DND-41 (cell line): ENCODE measurements around the gene STIMATE.

Experiments
- EZH2 ChIP-seq: IDR thresholded peaks from 3 replicates; pipeline ENCODE4 v1.6.1; 2012; ENCODE audit warnings: borderline replicate concordance, low read depth, mild to moderate bottlenecking, moderate library complexity, low read length, inconsistent platforms; ENCODE audit not compliant: severe bottlenecking
- TF ChIP-seq, protein P1 (sequence below): IDR thresholded peaks from 2 replicates; pipeline ENCODE4 v1.5.1; 2012; ENCODE audit warnings: borderline replicate concordance, low read length, moderate library complexity, mild to moderate bottlenecking; ENCODE audit not compliant: poor library complexity, severe bottlenecking; ENCODE audit errors: extremely low read depth

DNA sequence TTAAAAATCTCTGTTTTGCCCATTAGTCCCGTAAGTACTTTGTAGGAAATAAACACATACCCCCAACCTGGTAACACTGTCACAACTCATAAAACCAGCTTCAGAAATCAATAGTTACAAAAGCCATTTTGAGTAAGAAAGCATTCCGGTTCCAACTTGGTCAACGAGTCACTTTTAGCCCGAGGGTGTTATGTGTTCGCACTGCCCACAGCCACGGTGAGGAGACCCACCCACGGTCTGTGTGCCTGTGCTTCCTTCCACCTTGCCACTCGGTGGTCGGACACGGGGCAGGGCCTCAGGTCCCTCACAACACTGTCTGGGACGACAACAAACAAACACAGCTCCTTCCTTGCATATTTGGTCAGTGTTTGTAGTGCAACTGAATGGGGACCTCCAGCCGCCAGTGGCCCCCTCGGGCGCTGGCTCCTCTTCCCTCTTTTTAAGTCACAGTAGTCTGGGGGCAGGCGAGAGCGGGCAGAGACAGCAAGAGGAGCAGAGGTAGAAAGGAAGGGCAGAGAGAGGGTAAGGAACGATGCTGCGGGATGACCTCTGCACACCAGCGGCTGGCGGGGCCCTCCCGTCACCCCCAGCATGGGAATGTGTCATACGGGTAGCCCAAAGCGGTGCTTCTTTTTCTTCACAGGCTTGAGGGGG lies 57.3 kb downstream of the STIMATE start:
- TF ChIP-seq, protein P1, sequence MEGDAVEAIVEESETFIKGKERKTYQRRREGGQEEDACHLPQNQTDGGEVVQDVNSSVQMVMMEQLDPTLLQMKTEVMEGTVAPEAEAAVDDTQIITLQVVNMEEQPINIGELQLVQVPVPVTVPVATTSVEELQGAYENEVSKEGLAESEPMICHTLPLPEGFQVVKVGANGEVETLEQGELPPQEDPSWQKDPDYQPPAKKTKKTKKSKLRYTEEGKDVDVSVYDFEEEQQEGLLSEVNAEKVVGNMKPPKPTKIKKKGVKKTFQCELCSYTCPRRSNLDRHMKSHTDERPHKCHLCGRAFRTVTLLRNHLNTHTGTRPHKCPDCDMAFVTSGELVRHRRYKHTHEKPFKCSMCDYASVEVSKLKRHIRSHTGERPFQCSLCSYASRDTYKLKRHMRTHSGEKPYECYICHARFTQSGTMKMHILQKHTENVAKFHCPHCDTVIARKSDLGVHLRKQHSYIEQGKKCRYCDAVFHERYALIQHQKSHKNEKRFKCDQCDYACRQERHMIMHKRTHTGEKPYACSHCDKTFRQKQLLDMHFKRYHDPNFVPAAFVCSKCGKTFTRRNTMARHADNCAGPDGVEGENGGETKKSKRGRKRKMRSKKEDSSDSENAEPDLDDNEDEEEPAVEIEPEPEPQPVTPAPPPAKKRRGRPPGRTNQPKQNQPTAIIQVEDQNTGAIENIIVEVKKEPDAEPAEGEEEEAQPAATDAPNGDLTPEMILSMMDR = no peak
- TF ChIP-seq EZH2 = no peak
